Right lung (tissue), 5 donors: ENCODE data around the gene LMNA. TPM values are rescaled to one million over a fixed set of nuclear protein-coding genes. Genes with fewer than 3 reads are reported as not detected.
"Not testable (repeated sequence)": the region's sequence is repeated elsewhere in the genome, so short reads cannot be mapped to it uniquely, and the experiment has no call there.

Source experiments
- DNase-seq, 2 donors: peaks; one replicate each; pipeline ENCODE4 v3.0.0-alpha.2; 2013
- polyA plus RNA-seq, 5 donors: library from polyadenylated mRNA; unstranded; fragments of 120-200 nt; gene quantifications; one replicate each; pipeline versions ENCODE4 v1.2.1 to v1.2.3, GENCODE V29; 2013; ENCODE audit warnings: inconsistent platforms in 1 of 5, low replicate concordance in 1 of 5; ENCODE audit not compliant: insufficient read length in 5 of 5, insufficient read depth in 1 of 5

Gene LMNA
- polyA plus RNA-seq, 5 donors: 71.3 to 128 (median 78.0) TPM

DNA sequence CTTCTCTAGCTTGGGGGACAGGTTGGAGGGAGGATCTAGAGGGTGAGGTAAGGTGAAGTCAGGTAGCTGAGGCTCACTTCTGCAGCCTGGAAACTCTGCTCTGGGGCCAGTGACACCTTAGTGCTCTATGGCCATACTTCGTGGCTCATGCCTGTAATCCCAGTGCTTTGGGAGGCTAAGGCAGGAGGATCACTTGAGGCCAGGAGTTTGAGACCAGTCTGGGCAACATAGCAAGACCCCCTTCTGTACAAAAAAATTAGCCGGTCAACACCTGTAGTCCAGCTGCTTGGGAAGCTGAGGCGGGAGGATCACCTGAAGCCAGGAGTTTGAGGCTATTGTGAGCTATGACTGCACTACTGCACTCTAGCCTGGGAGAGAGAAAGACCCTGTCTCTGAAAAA, 5.8 kb downstream of the LMNA start:
- DNase-seq: no peak

DNA sequence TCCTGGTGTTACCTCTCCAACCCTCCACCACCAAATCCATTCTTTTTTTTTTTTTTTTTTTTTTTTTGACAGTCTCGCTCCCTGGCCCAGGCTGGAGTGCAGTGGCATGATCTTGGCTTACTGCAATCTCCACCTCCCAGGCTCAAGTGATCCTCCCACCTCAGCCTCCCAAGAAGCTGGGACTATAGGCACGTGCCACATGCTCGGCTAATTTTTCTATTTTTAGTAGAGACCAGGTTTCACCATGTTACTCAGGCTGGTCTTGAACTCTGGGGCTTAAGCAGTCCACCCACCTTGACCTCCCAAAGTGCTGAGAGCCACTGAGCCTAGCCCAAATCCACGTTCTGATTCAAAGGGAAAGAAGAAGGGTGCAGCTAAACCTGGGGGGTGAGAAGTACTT, 6.5 kb downstream of the LMNA start:
- DNase-seq: not testable (repeated sequence)

DNA sequence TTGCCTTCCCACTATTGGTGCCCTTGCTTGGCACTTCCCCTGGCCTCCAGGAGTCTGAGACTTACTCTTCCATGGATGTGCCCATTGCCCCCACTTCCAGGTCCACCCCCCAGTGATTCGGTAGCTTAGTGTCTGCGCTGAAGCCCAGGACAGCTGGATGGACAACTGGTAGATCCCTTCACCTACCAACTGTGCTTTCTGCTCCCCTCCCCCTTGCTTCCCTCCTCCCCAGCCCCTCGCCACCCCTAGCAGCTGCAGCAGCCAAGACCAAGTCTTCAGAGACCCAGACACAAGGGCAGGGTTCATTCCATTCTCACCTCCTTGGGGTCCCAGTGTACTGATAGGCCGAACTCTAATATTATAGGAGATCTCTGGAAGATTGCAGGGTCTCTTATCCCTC, 6.9 kb downstream of the LMNA start:
- no peak for DNase-seq

DNA sequence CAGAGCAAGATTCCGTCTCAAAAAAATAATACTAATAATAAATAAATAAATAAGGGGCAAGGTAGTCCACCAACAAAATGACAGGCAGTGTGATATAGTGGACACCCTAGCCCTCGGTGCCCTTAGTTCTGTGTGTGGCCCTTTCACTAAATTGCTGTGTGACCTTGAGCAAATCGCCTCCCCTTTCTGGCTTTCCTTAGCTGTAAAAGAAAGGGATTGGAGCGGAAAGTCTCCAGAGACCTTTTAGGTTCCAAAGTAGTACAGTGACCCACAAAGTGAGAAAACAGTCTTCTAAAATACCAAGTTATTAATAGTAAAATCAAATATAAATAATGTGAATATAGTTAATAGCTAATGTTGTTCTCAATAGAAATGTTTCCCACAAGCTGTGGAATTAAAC, 7.6 kb downstream of the LMNA start:
- DNase-seq: no peak

GRCh38 chr1:156122519-156123355, 8.2 kb downstream of the LMNA start:
- peak; percentile 62 to 78 for DNase-seq

DNA sequence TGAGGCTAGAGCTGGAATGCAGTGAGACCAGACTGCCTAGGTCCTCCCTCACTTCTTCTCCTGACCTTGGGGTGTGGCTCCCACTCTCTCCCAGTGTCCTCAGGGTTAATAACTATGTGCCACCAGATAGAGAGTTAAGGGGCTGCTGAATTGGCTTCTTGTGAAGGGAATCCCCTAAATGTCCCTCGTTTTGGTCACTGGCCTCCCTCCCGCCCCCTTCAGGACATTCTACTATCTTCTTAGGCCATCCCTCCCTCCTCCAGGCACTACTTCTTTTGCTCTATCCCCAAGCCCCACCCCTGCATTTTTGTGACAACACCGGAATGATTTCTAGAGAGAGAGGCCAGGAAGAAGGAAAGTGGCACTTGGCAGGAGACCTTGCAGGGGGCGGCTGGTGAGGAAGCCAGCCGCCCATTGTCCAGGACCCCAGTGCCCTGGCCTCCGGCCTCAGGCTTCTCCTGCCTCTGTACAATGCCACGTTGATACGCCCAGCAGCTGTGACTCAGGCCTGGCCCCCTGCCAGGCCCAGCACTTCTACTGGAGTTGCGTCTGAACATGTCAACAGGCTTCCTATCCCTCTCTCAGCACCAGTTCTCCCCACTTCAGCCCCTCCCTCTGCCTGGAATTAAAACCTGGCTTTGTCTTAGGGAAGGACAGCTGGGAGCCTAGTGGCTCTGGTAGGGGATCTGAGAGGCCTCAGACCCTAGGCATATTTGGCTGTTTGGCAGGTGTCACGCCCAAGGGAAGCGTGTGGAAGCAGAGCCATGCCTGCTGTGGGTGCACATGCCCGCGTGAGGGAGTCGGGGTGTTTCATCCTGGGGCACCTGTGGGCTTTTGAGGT, 9.1 kb downstream of the LMNA start:
- DNase-seq: peak; percentile 97 to 98

DNA sequence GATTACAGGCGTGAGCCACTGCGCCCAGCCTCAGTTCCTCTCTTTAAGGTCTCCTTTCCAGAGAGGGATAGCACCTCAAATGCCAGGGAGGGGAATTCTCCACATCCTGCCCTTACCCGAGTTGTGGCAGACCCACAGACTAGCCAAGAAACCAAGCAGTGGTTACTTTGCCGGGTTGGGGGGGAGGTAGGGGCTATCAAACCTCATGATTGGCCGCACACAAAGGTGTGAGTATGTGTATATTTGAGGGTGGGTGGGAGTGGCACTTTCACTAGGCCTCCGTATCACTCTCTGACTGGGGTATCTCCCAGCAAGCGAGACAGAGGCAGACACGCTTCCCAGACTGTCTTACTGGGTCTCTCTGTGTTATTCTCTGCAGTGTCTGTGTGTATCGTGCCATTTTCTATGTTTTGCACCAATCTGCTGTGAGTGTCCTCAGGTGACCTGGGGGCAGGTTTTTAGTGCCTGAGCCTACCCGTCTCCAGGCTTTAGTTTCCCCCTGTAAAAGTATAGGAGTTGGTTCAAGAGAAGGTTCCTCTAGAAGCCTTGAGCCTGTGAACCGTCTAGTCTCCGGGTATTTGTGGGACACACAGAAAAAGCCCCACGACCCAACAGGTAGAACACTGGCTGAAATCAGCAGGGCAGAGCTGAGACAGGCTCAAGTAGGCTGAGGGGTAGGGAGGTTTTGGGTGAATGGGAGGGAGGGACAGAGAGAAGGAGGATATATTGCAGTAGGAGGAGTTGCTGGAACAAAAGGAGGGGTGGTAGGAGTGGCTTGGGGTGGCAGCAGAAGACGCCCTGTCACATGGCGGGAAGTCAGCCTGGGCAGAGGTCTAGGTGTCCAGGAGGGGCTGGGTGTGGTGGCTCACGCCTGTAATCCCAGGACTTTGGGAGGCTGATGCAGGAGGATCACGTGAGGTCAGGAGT, 10.3 kb downstream of the LMNA start:
- no peak for DNase-seq

GRCh38 chr1:156125544-156125943, 11.0 kb downstream of the LMNA start:
- not testable (repeated sequence) for DNase-seq

DNA sequence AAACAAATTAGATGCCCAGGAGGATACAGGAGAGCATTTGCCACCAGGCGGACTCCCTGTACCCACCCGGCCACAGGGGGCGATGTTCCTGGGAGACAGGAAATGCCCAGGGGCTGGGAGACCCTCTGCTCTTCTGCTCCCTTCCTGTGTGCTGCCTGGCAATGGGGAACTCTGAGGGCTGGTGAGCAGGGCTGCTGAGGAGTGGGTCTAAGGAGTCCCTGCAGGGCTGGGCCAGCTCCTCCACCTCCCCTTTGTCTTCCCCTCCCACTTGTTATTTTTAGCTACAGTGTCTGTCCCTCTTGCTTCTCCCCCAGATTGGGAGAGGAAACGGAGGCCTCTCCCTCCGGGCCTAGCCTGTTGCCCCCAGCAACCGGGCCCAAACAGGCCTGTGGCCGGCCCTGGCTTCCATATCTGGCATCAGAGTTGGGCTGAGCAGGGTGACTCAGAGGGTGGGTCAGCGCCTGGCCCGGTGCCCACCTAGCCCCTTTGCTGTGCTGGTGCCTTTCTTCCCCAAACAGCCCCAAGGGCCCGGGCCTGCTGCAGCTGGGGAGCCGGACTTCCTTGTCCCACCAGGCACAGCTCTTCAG, 11.6 kb downstream of the LMNA start:
- peak; percentile 73 to 81 for DNase-seq

- DNase-seq: no peak
Observed at GRCh38 chr1:156126630-156127534, 12.4 kb downstream of the LMNA start.

GRCh38 chr1:156128308-156128653, 13.8 kb downstream of the LMNA start:
- no peak for DNase-seq

DNA sequence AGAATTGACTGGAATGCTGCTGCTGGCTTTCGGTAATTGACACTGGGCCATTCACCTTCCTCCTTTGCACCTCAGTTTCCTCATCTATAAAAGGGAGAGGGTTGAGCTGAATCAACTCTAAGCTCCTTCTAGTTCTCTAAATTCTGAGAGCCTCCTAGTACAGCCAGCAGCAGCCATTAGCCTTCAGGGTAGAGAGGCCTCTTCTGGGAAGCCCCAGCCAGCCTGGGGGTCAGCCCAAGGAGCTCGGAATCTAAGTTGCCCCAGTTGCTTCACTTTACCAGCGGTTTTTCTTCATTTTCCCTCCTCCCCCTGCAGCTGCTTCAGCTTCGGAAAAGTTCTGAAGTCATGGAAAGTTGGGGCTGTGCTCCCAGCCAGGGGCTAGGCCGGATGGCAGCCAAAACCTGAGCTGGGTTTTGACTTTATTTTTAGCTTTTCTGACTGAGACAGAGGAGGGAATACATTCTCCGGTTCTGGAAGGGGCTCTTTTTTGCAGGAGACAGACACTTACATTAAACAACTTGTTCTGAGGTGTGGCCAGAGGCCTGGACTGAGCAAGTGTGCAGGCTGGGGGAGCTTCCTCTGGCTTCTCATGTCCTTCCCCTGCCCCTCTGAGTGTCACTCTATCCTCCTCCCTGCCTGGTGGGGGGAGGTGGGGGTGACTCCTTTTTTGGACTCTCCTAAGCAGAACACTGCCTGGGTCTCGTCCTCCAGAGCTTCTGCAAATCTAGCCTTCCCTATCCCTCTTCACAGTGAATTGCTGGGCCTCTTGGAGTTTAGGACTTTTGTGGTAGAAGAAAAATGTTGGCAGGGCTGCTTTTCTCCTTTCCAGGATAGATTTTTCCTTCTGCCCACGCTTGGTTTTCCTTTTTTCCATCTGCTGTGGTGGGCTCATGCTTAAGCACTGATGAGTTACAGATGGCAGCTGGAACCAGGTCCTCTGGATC, 14.4 kb downstream of the LMNA start:
- peak; percentile 77 to 81 for DNase-seq

DNA sequence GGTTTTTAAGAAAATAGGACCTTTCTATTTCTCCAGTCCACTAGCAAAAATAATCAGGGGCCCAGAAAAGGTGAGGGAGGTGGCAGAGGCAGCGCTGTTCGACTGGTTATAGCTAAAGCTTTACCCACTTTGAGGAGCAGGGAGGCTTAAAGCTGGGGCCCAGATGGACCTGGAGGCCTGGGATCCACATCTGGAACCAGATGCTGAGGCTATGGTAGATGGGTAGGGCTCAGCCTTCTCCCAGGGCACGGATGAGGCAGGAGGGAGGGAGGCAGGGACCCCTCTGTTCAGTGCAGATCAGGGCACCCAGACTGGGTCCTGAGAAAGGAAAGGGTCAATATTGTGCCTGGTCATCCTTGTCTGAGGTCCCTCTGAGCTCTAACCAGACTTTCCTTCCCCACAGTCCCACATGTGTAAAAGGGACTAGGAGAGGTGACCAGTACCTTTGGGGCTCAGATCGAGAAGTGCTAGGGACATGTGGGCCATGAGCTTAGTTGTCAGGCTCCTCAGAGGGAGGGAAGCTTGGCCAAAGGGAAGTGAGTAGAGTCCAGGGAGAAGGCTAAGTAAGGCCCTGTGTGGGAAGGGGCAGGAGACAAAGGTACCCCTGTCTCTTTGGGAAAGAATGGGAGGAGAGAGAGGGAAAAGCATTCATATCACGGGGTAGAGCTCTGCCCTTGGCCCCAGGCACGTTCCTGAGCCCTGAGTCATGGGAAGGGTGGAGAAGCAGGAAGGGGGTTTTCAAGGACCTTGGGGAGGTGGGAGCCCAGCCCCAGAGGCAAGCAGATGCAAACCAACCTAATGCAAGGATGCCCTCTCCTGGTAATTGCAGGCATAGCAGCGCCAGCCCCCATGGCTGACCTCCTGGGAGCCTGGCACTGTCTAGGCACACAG, 15.4 kb downstream of the LMNA start:
- peak; percentile 82 to 87 for DNase-seq

DNA sequence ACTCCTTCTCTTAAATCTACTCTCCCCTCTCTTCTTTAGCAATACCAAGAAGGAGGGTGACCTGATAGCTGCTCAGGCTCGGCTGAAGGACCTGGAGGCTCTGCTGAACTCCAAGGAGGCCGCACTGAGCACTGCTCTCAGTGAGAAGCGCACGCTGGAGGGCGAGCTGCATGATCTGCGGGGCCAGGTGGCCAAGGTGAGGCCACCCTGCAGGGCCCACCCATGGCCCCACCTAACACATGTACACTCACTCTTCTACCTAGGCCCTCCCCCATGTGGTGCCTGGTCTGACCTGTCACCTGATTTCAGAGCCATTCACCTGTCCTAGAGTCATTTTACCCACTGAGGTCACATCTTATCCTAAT, 16.0 kb downstream of the LMNA start:
- DNase-seq: no peak

DNA sequence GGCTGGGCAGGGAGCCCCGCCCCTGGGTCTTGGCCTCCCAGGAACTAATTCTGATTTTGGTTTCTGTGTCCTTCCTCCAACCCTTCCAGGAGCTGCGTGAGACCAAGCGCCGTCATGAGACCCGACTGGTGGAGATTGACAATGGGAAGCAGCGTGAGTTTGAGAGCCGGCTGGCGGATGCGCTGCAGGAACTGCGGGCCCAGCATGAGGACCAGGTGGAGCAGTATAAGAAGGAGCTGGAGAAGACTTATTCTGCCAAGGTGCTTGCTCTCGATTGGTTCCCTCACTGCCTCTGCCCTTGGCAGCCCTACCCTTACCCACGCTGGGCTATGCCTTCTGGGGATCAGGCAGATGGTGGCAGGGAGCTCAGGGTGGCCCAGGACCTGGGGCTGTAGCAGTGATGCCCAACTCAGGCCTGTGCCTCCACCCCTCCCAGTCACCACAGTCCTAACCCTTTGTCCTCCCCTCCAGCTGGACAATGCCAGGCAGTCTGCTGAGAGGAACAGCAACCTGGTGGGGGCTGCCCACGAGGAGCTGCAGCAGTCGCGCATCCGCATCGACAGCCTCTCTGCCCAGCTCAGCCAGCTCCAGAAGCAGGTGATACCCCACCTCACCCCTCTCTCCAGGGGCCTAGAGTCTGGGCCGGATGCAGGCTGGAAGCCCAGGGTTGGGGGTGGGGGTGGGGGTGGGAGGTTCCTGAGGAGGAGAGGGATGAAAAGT, 20.4 kb downstream of the LMNA start:
- no peak for DNase-seq

- no peak for DNase-seq
Observed at GRCh38 chr1:156135930-156136871, 21.7 kb downstream of the LMNA start.
